Activated effector memory CD4-positive, alpha-beta T cell treated with anti-CD3 and anti-CD28 coated beads, Interleukin-2, amount 50 U/mL, for 16 hours (primary cell): Measurements from ENCODE around the gene GUCA2A.

ENCODE experiments used
- DNase-seq: peaks from one replicate; pipeline ENCODE4 v3.0.0-alpha.2; 2020

Gene GUCA2A

GRCh38 chr1:42176902-42177519 is 12.5 kb upstream of the GUCA2A start:
- DNase-seq, result no peak

- DNase-seq, result no peak
Observed at GRCh38 chr1:42175314-42176054, 10.9 kb upstream of the GUCA2A start.

- DNase-seq, result no peak
Observed at GRCh38 chr1:42173961-42174735, 9.6 kb upstream of the GUCA2A start.

GRCh38 chr1:42173155-42173933 is 8.8 kb upstream of the GUCA2A start:
- peak; percentile 89 for DNase-seq

- DNase-seq, result no peak
Observed at GRCh38 chr1:42172381-42173133, 8.0 kb upstream of the GUCA2A start.

- DNase-seq, result no peak
Observed at GRCh38 chr1:42171679-42172266, 7.2 kb upstream of the GUCA2A start.

GRCh38 chr1:42170779-42171621 is 6.5 kb upstream of the GUCA2A start:
- no peak for DNase-seq

GRCh38 chr1:42168763-42169162 is 4.2 kb upstream of the GUCA2A start:
- no peak for DNase-seq

GRCh38 chr1:42168391-42168670 is 3.8 kb upstream of the GUCA2A start:
- no peak for DNase-seq

- no peak for DNase-seq
Observed at GRCh38 chr1:42167611-42168390, 3.3 kb upstream of the GUCA2A start.

- DNase-seq, result no peak
Observed at GRCh38 chr1:42165511-42166210, 1.1 kb upstream of the GUCA2A start.

- no peak for DNase-seq
Observed at GRCh38 chr1:42163536-42164503, 725 bp downstream of the GUCA2A start.

- no peak for DNase-seq
Observed at GRCh38 chr1:42163114-42163513, 1.4 kb downstream of the GUCA2A start.

- DNase-seq, result no peak
Observed at GRCh38 chr1:42162181-42162580, 2.4 kb downstream of the GUCA2A start.

- DNase-seq, result no peak
Observed at GRCh38 chr1:42158189-42158588, 6.4 kb downstream of the GUCA2A start.

GRCh38 chr1:42157667-42158066 is 6.9 kb downstream of the GUCA2A start:
- no peak for DNase-seq

- DNase-seq, result no peak
Observed at GRCh38 chr1:42155362-42155761, 9.2 kb downstream of the GUCA2A start.

- no peak for DNase-seq
Observed at GRCh38 chr1:42154685-42155084, 9.9 kb downstream of the GUCA2A start.

GRCh38 chr1:42153624-42154023 is 10.9 kb downstream of the GUCA2A start:
- no peak for DNase-seq
